ENCODE results near the gene ABHD17A.
"Not testable (repeated sequence)": the region's sequence is repeated elsewhere in the genome, so short reads cannot be mapped to it uniquely, and the experiment has no call there.

ABHD17A gene

GRCh38 chr19:1885398-1886119 is at the start of gene ABHD17A:
Gene ABHD17A, minus strand, starts transcription at chr19:1885496. Its CDS starts 3,930 bp downstream, at chr19:1881566.
- Histone ChIP-seq H3K4me2 (ENCODE audit: low read length) (peak within 1 kb of the TSS; percentile 98), H3K4me1 (ENCODE audit: control insufficient read depth, low read length) (peaks cover 35% of the 10 kb centered on the region), H4K20me1 (ENCODE audit: control insufficient read depth, insufficient read depth, low read depth, low read length) (peaks cover 26% of the 10 kb centered on the region), H3K79me2 (ENCODE audit: control insufficient read depth, low read length) (peaks cover 42% of the 10 kb centered on the region), H3K4me3 (ENCODE audit: low read length) (peak within 1 kb of the TSS; percentile 99), H3K36me3 (ENCODE audit: control insufficient read depth, low read length) (peaks cover 17% of the 10 kb centered on the region)
- H3K27ac ChIP-seq (ENCODE audit: low read depth, low read length); H3K9me2 ChIP-seq (replicated peaks; ENCODE audit: control insufficient read depth, low read length); H3K9me3 ChIP-seq (ENCODE audit: control insufficient read depth, insufficient read depth, low read length); H3F3A ChIP-seq (ENCODE audit: control insufficient read depth, insufficient read depth); H3K27me3 ChIP-seq (ENCODE audit: control insufficient read depth, low read length): not testable (repeated sequence)

- peaks cover 5% of the 10 kb centered on the region; the same call in 1 of the 2 replicates for H3F3A ChIP-seq (ENCODE audit: control insufficient read depth, insufficient read depth)
- H3K4me1 ChIP-seq (ENCODE audit: control insufficient read depth, low read length): peaks cover 34% of the 10 kb centered on the region
- no peaks in the 10 kb centered on the region for H3K79me2 ChIP-seq (ENCODE audit: control insufficient read depth, low read length)
- H3K9me2 ChIP-seq (replicated peaks; ENCODE audit: control insufficient read depth, low read length): no peaks in the 10 kb centered on the region
- H3K9me3 ChIP-seq (ENCODE audit: control insufficient read depth, insufficient read depth, low read length): peaks cover 13% of the 10 kb centered on the region
- no peaks in the 10 kb centered on the region for H3K36me3 ChIP-seq (ENCODE audit: control insufficient read depth, low read length)
- no peak overlapping the region; the same call in 1 of the 2 replicates for H3K4me2 ChIP-seq (ENCODE audit: low read length)
- H3K27me3 ChIP-seq (ENCODE audit: control insufficient read depth, low read length): peaks cover 7% of the 10 kb centered on the region
- no peak overlapping the region for H3K4me3 ChIP-seq (ENCODE audit: low read length)
- TF ChIP-seq EZH2phosphoT487 (IDR thresholded peaks at IDR 0.05; ENCODE audit: borderline replicate concordance, low read length) (no peak), CTCF (IDR thresholded peaks at IDR 0.05; ENCODE audit: low read depth, low read length, poor library complexity, severe bottlenecking) (no peak)
- no peak overlapping the region for H3K27ac ChIP-seq (ENCODE audit: low read depth, low read length)
- H4K20me1 ChIP-seq (ENCODE audit: control insufficient read depth, insufficient read depth, low read depth, low read length): no peaks in the 10 kb centered on the region
Measured at GRCh38 chr19:1933942-1934341, 48.6 kb upstream of the ABHD17A start.

- no peaks in the 10 kb centered on the region for H4K20me1 ChIP-seq (ENCODE audit: control insufficient read depth, insufficient read depth, low read depth, low read length)
- TF ChIP-seq CTCF (IDR thresholded peaks at IDR 0.05; ENCODE audit: low read depth, low read length, poor library complexity, severe bottlenecking): no peak
- TF ChIP-seq EZH2phosphoT487 (IDR thresholded peaks at IDR 0.05; ENCODE audit: borderline replicate concordance, low read length): no peak
- no peaks in the 10 kb centered on the region for H3K9me2 ChIP-seq (replicated peaks; ENCODE audit: control insufficient read depth, low read length)
- H3K4me1 ChIP-seq (ENCODE audit: control insufficient read depth, low read length): peaks cover 36% of the 10 kb centered on the region
- peaks cover 5% of the 10 kb centered on the region; the same call in 1 of the 2 replicates for H3F3A ChIP-seq (ENCODE audit: control insufficient read depth, insufficient read depth)
- H3K36me3 ChIP-seq (ENCODE audit: control insufficient read depth, low read length): no peaks in the 10 kb centered on the region
- peak overlapping the region; percentile 47 for H3K4me2 ChIP-seq (ENCODE audit: low read length)
- peak overlapping the region; percentile 10 for H3K4me3 ChIP-seq (ENCODE audit: low read length)
- H3K9me3 ChIP-seq (ENCODE audit: control insufficient read depth, insufficient read depth, low read length): peaks cover 13% of the 10 kb centered on the region
- H3K27me3 ChIP-seq (ENCODE audit: control insufficient read depth, low read length): peaks cover 8% of the 10 kb centered on the region
- no peak overlapping the region for H3K27ac ChIP-seq (ENCODE audit: low read depth, low read length)
- no peaks in the 10 kb centered on the region for H3K79me2 ChIP-seq (ENCODE audit: control insufficient read depth, low read length)
Measured at GRCh38 chr19:1933244-1933643, 47.9 kb upstream of the ABHD17A start.

- TF ChIP-seq CTCF (IDR thresholded peaks at IDR 0.05; ENCODE audit: low read depth, low read length, poor library complexity, severe bottlenecking): no peak
- TF ChIP-seq EZH2phosphoT487 (IDR thresholded peaks at IDR 0.05; ENCODE audit: borderline replicate concordance, low read length): no peak
- Histone ChIP-seq H3K9me3 (ENCODE audit: control insufficient read depth, insufficient read depth, low read length) (peaks cover 13% of the 10 kb centered on the region), H4K20me1 (ENCODE audit: control insufficient read depth, insufficient read depth, low read depth, low read length) (no peaks in the 10 kb centered on the region), H3K27ac (ENCODE audit: low read depth, low read length) (no peak overlapping the region), H3K4me2 (ENCODE audit: low read length) (0 out of 2 replicates have a peak overlapping the region, but pooled peaks have one; percentile 47), H3F3A (ENCODE audit: control insufficient read depth, insufficient read depth) (peaks cover 5% of the 10 kb centered on the region; the same call in 1 of the 2 replicates), H3K4me1 (ENCODE audit: control insufficient read depth, low read length) (peaks cover 36% of the 10 kb centered on the region), H3K27me3 (ENCODE audit: control insufficient read depth, low read length) (peaks cover 8% of the 10 kb centered on the region), H3K4me3 (ENCODE audit: low read length) (no peak overlapping the region), H3K36me3 (ENCODE audit: control insufficient read depth, low read length) (no peaks in the 10 kb centered on the region), H3K79me2 (ENCODE audit: control insufficient read depth, low read length) (no peaks in the 10 kb centered on the region), H3K9me2 (replicated peaks; ENCODE audit: control insufficient read depth, low read length) (no peaks in the 10 kb centered on the region)
Measured at GRCh38 chr19:1932395-1932794, 47.1 kb upstream of the ABHD17A start.

Measured in DOHH2 (cell line).